ENCODE data around the gene TSPEAR.
A peak's percentile ranks its signal among the peaks of the same experiment; 100 is the strongest.
"Not testable (repeated sequence)": the region's sequence is repeated elsewhere in the genome, so short reads cannot be mapped to it uniquely, and the experiment has no call there.

TSPEAR gene

GRCh38 chr21:44511938-44512275 lies 199.5 kb downstream of the TSPEAR start:
- no peak for DNase-seq

DNA sequence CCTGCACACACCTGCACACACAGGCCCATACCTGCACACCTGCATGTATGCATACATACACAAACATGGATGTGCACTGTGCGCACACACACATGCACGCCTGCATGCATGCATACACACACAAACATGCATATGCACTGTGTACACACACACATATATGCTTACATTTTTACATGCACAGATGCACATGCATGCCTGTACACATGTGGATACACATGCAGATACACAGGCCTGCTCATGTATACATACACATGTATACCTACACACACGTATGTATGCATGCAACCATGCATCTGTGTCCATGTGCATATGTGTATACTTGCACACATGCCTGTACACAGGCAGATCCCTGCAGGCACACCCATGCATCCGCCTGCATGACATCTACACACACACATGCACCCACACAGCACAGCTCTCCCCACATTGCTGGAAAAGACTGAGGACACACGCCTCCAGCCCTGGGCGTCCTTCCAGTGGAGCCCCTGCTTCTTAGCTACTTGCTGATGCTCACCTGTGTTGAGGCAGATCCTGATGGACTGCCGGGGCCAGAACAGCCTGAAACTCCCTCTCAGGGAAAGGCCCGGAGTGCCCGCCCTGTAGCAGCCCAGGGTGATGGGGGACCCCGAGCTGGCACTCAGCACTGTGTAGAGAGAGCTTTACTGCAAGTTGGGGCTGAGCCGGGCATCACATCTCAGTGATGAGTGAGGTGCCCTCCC lies 200.0 kb downstream of the TSPEAR start:
- DNase-seq, result no peak

GRCh38 chr21:44510508-44511218 lies 200.7 kb downstream of the TSPEAR start:
- DNase-seq, result peak; percentile 90

DNA sequence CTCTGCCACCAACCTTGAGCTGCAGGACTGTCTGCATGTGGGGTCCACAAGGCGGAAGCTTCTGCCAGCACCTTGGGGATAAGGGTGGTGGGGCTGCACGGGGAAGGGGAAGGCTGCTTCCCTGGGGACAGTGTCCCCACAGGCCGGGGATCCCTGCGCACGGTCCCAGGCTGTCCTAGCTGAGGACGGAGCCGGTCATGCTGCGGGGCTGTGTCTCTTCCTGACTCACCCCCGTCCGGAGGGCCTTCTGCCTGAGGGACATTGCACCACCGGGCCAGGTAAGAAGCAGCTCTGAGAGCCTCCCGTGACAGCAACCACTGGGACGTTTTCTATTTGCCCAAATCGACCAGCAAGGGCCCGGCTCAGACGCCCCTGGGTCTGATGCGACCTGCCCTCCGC lies 201.3 kb downstream of the TSPEAR start:
- DNase-seq, result no peak

- DNase-seq, result no peak
Observed at GRCh38 chr21:44509539-44509938, 201.8 kb downstream of the TSPEAR start.

GRCh38 chr21:44508711-44509445 lies 202.5 kb downstream of the TSPEAR start:
- DNase-seq, result no peak

GRCh38 chr21:44508426-44508710 lies 203.0 kb downstream of the TSPEAR start:
- no peak for DNase-seq

GRCh38 chr21:44507673-44508425 lies 203.5 kb downstream of the TSPEAR start:
- no peak for DNase-seq

DNA sequence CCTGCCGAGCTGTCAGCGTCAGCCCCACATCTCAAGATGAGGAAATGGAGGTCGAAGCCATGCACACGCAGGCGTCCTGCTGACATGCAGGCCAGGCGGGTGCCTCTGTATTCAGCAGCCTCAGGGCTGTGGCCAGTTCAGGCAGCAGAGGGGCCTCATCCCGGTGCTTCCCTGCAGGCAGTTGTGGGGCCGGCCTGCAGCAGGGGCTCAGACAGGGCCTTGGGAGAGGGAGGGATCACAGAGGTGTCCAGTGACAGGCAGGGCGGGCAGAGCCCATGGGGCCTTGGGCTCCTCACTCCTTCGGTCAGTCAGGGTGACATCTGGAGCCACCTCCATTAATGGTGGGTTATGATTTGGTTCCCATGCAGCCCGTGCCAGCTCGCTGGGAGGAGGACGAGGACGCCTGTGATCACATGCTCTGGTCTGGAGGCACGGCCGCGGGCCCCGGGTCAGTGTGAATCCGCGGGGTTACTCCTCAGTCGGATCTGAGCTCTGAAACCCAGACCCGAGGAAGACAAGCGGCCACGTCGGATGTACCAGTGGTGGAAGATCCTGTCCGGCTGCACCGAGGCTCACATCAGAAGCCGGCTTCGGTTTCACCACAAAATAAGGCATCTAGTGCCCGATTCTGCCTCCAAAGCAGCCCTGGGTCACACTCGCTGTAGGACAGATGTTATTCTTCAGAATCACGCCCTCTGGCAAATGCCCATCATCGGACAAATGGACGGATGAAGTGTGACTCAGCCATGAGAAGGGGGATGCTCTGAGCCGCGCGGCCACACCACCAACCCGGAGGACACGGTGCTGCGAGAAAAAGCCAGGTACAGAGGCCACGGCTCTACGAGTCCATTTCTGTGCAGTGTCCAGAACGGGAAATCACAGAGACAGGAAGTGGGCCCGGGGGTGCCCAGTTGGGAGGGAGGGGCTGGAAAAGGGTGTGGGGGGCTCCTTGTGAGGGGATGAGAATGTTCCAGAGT lies 204.8 kb downstream of the TSPEAR start:
- no peak for DNase-seq

- DNase-seq, result no peak
Observed at GRCh38 chr21:44505673-44506278, 205.6 kb downstream of the TSPEAR start.

- peak; percentile 16 for DNase-seq
Observed at GRCh38 chr21:44503901-44504399, 207.4 kb downstream of the TSPEAR start.

GRCh38 chr21:44503006-44503889 lies 208.1 kb downstream of the TSPEAR start:
- not testable (repeated sequence) for DNase-seq

GRCh38 chr21:44502171-44502958 lies 209.0 kb downstream of the TSPEAR start:
- no peak for DNase-seq

- no peak for DNase-seq
Observed at GRCh38 chr21:44500111-44500510, 211.3 kb downstream of the TSPEAR start.

GRCh38 chr21:44499631-44500030 lies 211.7 kb downstream of the TSPEAR start:
- DNase-seq, result no peak

GRCh38 chr21:44499211-44499560 lies 212.2 kb downstream of the TSPEAR start:
- DNase-seq, result no peak

GRCh38 chr21:44498280-44499210 lies 212.8 kb downstream of the TSPEAR start:
- no peak for DNase-seq

DNA sequence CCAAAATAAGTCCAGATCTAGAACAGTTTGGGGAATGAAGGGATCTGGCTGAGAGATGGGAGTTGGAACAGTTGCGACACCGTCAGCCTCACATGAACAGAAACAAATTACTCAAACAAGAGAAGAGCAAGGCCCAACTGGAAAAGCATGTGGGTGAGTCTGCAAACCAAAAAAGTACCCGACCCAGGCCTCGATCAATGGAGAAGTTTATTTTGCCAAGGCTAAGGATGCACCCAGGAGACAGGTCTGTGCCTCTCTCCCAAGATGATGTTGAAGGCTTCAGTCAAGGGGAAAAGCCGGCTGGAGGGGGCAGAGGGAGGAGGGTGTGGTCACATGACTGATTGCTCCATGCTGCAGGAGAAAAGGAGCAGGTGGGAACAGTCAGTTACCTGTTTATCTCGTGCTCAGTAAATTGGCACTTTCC lies 213.7 kb downstream of the TSPEAR start:
- no peak for DNase-seq

All from CD4-positive, alpha-beta T cell treated with Interleukin-17A for 4 hours (primary cell).